ENCODE data around the gene PDCD1.
"Not testable (repeated sequence)": the region's sequence is repeated elsewhere in the genome, so short reads cannot be mapped to it uniquely, and the experiment has no call there.

PDCD1 gene

GRCh38 chr2:241811201-241811951 is 47.3 kb downstream of the PDCD1 start:
- no peak for DNase-seq

DNA sequence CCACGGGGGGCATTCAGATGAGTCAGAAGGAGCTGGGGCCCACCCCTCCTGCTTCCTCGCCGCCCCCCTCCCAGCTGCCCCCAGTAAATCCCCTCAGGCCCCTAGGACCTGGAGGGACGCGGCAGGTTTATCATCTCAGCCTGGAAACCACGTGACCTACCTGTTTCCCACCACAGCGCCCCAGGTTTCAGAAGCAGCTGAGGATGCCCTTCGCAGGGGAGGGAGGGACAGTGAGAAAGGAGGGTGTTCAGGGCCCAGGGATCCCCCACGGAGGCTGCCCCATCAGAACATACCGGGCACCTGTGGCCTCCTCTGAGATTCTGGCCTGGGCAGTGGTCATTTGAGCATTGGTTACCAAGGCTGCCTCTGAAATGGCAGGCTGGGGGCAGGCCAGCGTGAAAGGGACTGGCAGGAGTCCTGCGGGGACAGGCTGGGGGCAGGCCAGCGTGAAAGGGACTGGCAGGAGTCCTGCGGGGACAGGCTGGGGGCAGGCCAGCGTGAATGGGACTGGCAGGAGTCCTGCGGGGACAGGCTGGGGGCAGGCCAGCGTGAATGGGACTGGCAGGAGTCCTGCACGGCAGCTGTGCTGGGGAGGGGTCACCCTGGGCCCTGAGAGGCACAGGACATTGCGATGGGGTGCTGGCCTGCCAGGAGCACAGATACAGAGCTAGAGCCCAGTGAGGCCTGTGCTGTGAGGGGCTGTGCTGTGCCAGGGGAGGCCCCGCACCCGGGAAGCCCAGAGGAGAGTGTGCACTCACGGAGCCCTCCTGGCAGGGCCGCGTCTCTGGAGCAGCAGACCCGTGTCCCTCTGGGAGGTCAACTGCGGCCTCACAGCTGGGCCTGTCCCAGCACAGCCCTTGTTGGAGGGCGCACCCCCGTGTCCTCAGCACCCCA is 48.1 kb downstream of the PDCD1 start:
- DNase-seq, result no peak

GRCh38 chr2:241809383-241810306 is 49.0 kb downstream of the PDCD1 start:
- no peak for DNase-seq

DNA sequence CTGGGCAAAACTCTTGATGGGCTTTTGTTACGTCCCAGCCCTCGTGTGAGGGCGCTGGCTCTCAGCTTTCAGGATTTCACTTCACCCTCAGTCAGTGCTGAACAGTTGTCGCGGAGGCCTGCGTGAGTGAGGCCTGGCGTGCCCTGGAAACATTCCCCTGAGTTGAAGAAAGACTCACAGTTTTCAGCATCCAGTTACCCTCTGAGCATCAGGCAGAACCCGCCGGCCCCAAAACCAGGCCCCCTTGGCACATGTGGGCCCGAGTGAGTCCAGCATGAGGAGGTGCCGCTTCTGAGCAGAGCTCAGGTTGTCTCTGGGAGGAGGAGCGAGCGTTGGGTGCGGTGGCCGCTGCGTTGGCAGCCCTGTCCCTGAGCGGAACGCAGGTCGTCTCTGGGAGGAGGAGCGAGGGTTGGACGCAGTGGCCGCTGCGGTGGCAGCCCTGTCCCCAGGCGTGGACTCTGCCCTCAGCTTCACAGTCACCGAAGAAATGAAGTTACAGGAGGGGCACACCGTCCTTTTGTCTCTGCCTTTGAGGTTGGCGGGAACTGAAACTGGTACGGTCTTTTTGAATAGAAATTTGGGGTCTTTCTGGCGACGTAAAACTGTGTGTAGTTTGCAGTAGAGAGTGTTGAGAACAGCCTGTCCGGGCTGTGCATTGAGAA is 49.8 kb downstream of the PDCD1 start, which contains the start of gene NEU4:
Gene NEU4, plus strand, starts transcription at position 473 of the 662 bp plus-strand sequence. CDS start 5,292 bp downstream, outside the sequence.
- DNase-seq, result no peak

DNA sequence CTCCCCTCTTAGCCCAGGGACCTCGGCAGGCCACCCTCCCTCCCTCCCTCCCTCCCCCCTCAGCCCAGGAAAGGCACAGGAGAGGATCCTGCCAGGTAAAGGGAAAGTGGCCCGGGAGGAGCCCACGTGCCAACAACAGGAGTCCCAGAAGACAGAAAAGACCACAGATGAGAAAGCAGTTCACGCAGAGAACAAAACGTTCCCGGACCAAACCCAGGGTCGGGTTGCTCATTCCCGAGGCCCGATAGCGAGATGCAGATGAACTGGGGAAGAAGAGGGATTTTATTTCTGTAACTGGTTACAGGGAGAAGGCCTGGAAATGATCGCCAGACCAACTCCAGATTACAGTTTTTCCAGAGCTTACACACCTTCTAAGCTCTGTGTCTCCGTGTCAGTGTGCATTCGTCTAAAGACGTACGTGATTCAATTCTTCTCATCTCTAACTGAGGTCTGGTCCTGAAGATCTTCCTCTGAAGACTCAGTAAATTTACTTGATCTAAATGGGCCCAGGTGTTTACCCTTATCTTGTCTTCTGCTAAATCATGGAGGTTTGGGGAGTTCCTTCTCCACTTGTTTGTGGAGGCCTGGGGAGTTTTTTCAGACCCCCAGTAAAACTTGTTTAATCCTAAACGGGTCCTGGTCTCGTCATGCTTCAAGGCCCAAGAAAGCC is 50.5 kb downstream of the PDCD1 start:
- no peak for DNase-seq

DNA sequence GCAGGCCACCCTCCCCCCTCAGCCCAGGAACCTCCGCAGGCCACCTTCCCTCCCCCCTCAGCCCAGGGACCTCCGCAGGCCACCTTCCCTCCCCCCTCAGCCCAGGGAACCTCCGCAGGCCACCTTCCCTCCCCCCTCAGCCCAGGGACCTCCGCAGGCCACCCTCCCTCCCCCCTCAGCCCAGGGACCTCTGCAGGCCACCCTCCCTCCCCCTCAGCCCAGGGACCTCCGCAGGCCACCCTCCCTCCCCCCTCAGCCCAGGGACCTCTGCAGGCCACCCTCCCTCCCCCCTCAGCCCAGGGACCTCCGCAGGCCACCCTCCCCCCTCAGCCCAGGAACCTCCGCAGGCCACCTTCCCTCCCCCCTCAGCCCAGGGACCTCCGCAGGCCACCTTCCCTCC is 52.5 kb downstream of the PDCD1 start:
- not testable (repeated sequence) for DNase-seq

DNA sequence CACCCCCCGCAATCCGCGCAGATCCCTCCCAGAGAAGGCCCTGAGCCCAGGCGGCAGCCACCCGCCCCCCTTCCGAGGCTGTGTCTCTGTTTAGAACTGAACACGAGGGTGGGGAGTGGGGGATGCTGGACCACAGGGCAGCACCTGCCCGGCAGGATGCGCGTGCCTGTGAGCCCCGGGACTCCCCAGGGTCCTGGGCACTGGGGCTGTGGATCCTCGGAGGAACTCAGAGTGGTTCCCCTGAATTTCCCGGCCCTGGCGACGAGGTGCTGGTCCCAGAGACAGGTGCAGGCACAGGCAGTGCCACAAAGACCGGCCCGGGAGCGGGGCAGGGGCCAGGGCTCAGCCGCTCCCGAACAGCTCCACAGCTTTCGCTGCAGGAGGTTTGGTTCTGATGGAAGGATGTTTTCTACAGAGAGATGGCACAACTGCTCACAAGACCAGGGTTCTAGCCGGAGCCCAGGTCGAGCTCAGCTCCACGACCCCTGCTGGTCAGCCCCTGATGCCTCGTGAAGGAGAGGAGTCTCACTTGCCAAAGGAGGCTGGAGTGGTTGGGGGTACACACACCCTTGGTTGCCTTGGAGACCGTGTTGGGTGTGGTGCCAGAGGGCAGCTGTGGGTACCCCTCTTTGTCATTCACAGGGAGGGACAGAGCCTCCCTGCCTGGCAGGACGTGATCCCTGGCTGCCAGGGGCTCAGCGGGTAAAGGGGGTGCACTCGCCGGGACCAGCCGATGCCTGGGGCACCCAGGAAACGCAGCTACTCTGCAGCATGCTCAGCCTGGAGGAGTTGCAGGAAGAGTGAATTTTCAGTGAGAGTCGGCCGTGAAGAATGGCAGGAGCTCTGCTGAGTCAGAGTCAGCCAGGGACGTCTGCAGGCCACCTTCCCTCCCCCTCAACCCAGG is 54.1 kb downstream of the PDCD1 start:
- DNase-seq, result no peak

DNA sequence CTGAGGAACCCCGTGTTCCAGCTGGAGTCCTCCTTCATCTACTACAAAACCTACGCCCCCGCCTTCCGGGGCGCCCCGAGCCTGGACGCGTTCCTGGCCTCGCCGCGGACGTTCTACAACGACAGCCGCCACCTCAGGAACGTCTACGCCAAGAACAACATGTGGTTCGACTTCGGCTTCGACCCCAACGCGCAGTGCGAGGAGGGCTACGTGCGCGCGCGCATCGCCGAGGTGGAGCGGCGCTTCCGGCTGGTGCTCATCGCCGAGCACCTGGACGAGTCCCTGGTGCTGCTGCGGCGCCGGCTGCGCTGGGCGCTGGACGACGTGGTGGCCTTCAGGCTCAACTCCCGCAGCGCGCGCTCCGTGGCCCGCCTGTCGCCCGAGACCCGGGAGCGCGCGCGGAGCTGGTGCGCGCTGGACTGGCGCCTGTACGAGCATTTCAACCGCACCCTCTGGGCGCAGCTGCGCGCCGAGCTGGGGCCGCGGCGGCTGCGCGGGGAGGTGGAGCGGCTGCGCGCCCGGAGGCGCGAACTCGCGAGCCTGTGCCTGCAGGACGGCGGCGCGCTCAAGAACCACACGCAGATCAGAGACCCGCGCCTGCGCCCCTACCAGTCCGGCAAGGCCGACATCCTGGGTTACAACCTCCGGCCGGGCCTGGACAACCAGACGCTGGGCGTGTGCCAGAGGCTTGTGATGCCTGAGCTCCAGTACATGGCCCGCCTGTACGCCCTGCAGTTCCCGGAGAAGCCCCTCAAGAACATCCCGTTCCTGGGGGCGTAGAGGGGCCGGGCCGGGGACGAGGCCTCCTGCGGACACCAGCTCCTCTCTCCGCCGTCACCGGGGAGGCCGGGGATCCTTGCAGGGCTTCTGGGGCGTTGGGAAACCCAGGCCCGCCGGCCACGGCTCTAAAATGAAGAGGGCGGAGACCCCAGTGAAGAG is 55.0 kb downstream of the PDCD1 start:
- DNase-seq, result peak; percentile 28

- DNase-seq, result no peak
Observed at GRCh38 chr2:241802421-241803318, 56.0 kb downstream of the PDCD1 start.

DNA sequence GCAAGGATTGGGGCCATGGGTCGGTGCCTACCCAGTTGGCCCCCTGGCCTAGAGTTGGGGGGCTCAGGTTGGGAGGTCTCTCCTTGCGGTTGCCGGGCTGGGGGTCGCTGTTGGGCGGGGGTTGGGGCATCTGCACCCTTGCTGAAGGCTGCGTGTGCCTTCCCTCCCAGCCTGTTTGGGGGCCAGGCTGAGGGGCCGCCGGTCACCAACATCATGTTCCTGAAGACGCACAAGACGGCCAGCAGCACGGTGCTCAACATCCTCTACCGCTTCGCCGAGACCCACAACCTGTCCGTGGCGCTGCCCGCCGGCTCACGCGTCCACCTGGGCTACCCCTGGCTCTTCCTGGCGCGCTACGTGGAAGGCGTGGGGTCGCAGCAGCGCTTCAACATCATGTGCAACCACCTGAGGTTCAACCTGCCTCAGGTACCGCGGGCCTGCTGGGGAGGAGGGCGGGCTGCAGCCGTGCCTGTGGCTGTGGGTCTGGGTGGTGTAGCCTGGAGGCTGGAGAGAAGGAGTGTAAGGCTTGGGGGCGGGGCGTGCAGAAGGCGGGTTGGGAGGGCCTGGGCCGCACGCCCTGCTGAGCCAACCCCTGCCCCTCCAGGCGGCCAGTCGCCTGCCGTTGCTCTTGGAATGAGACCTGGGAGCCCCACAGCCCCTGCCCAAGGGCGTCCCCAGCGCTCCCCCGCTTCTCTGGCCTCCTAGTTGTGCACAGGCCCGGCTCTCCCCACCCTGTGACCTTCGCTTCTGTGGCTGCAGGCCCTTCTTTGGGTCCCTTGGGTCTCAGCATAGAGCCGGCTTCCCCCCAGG is 56.9 kb downstream of the PDCD1 start:
- DNase-seq, result no peak

GRCh38 chr2:241800198-241800903 is 58.3 kb downstream of the PDCD1 start:
- DNase-seq, result not testable (repeated sequence)
